Measurements from ENCODE around the gene REXO1. TPM values are rescaled to one million over a fixed set of nuclear protein-coding genes. Genes with fewer than 3 reads are reported as not detected.
A peak's percentile ranks its signal among the peaks of the same experiment; 100 is the strongest.
"Not testable (repeated sequence)": the region's sequence is repeated elsewhere in the genome, so short reads cannot be mapped to it uniquely, and the experiment has no call there.

The REXO1 gene
- total and polyA plus RNA-seq, 7 donors: 13.5 to 35.2 (median 20.3) TPM

GRCh38 chr19:1880611-1881392, 32.5 kb upstream of the REXO1 start:
- peak overlapping the region; percentile 23 for H3K27ac ChIP-seq
- H3K4me3 ChIP-seq: peak overlapping the region; percentile 97
- H3K9me3 ChIP-seq: no peaks in the 10 kb centered on the region
- TF ChIP-seq CTCF (IDR thresholded peaks at IDR 0.05): no peak
- ATAC-seq (no peak), DNase-seq (no peak)
- intact Hi-C loops (cut with DNase I): no loop called here
- H3K27me3 ChIP-seq (ENCODE audit: insufficient read depth in 3 of 3, low read length in 2 of 3): no peaks in the 10 kb centered on the region
- peaks cover 34% of the 10 kb centered on the region for H3K4me1 ChIP-seq
- WGBS, 3 donors: 75 to 86% (median 79%) methylated on average over 25 to 32 of the region's 35 CpGs
- H3K36me3 ChIP-seq (ENCODE audit: insufficient read depth in 1 of 2, low read depth in 1 of 2): peaks cover 0 to 2% of the 10 kb centered on the region in 2 donors

GRCh38 chr19:1879982-1880381, 31.7 kb upstream of the REXO1 start:
- 83 to 84% (median 83%) methylated on average over 13 to 17 of the region's 17 CpGs for WGBS, 3 donors
- H3K4me3 ChIP-seq; DNase-seq; H3K36me3 ChIP-seq (ENCODE audit: insufficient read depth in 1 of 2, low read depth in 1 of 2); ATAC-seq; intact Hi-C loops (cut with DNase I); H3K27me3 ChIP-seq (ENCODE audit: insufficient read depth in 3 of 3, low read length in 2 of 3); H3K27ac ChIP-seq; H3K9me3 ChIP-seq: not testable (repeated sequence)
- peaks cover 35% of the 10 kb centered on the region for H3K4me1 ChIP-seq

GRCh38 chr19:1878583-1878982, 30.3 kb upstream of the REXO1 start:
- 38 to 50% (median 43%) methylated on average over 6 to 8 of the region's 8 CpGs for WGBS, 3 donors
- ATAC-seq; H3K27me3 ChIP-seq (ENCODE audit: insufficient read depth in 3 of 3, low read length in 2 of 3); H3K9me3 ChIP-seq; DNase-seq; H3K27ac ChIP-seq; H3K4me3 ChIP-seq; intact Hi-C loops (cut with DNase I); H3K36me3 ChIP-seq (ENCODE audit: insufficient read depth in 1 of 2, low read depth in 1 of 2): not testable (repeated sequence)
- peaks cover 37% of the 10 kb centered on the region for H3K4me1 ChIP-seq

DNA sequence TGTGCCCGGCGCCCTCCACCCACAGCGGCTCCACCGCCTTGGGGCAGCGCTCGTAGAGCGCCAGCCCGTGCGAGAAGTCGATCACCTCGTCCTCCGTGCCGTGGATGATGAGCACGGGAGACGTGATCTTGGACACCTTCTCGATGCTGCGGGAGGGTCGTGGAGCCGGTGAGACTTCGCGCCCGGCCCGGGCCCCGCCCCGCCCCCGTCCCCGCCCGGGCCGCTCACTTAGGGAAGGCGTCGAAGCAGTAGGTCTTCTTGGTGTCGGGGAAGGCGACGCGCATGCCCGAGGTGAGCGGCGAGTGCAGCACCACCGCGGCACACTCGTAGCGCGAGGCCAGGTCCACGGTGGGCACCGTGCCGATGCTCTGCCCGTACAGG, 29.0 kb upstream of the REXO1 start:
- H3K9me3 ChIP-seq; H3K27me3 ChIP-seq (ENCODE audit: insufficient read depth in 3 of 3, low read length in 2 of 3); intact Hi-C loops (cut with DNase I); H3K4me3 ChIP-seq; DNase-seq; ATAC-seq; H3K27ac ChIP-seq; H3K36me3 ChIP-seq (ENCODE audit: insufficient read depth in 1 of 2, low read depth in 1 of 2): not testable (repeated sequence)
- peaks cover 38% of the 10 kb centered on the region for H3K4me1 ChIP-seq
- WGBS, 3 donors: 68 to 78% (median 77%) methylated on average over 30 to 37 of the region's 47 CpGs

- peaks cover 36% of the 10 kb centered on the region for H3K4me1 ChIP-seq
- WGBS, 3 donors: 32 to 44% (median 40%) methylated on average over 42 to 48 of the region's 53 CpGs
- DNase-seq; H3K27me3 ChIP-seq (ENCODE audit: insufficient read depth in 3 of 3, low read length in 2 of 3); intact Hi-C loops (cut with DNase I); H3K9me3 ChIP-seq; H3K36me3 ChIP-seq (ENCODE audit: insufficient read depth in 1 of 2, low read depth in 1 of 2): not testable (repeated sequence)
- peak overlapping the region; percentile 97 for H3K4me3 ChIP-seq
- H3K27ac ChIP-seq: peak overlapping the region; percentile 100
- peak in 1 of 4 donors; percentile 14 for ATAC-seq
These were observed 28.4 kb upstream of the REXO1 start for GRCh38 chr19:1876496-1877279.

GRCh38 chr19:1875646-1876495, 27.6 kb upstream of the REXO1 start:
- DNase-seq (peak; percentile 93 to 96), ATAC-seq (peak; percentile 96 to 98 (median 97))
- H3K4me1 ChIP-seq: peaks cover 36% of the 10 kb centered on the region
- H3K27ac ChIP-seq: peak overlapping the region; percentile 100
- peak overlapping the region; percentile 97 for H3K4me3 ChIP-seq
- intact Hi-C loops (cut with DNase I): no loop called here
- no peaks in the 10 kb centered on the region for H3K9me3 ChIP-seq
- peaks cover 0 to 12% of the 10 kb centered on the region in 2 donors for H3K36me3 ChIP-seq (ENCODE audit: insufficient read depth in 1 of 2, low read depth in 1 of 2)
- TF ChIP-seq CTCF (IDR thresholded peaks at IDR 0.05): peak; percentile 4
- 0 to 1% (median 0%) methylated on average over 64 to 87 of the region's 87 CpGs for WGBS, 3 donors
- no peaks in the 10 kb centered on the region for H3K27me3 ChIP-seq (ENCODE audit: insufficient read depth in 3 of 3, low read length in 2 of 3)

GRCh38 chr19:1875265-1875645, 27.0 kb upstream of the REXO1 start:
- WGBS, 3 donors: 2 to 6% (median 4%) methylated on average over 11 of the region's 11 CpGs
- Histone ChIP-seq H3K27ac (peak overlapping the region; percentile 100), H3K4me3 (peak overlapping the region; percentile 97), H3K36me3 (ENCODE audit: insufficient read depth in 1 of 2, low read depth in 1 of 2) (peaks cover 0 to 15% of the 10 kb centered on the region in 2 donors), H3K4me1 (peaks cover 36% of the 10 kb centered on the region)
- intact Hi-C loops (cut with DNase I); DNase-seq; H3K9me3 ChIP-seq; H3K27me3 ChIP-seq (ENCODE audit: insufficient read depth in 3 of 3, low read length in 2 of 3): not testable (repeated sequence)
- ATAC-seq: peak in 1 of 4 donors; percentile 1

Data from psoas muscle (tissue), 8 donors.